DND-41 (cell line): ENCODE measurements around the gene ALDH2.
"Not testable (repeated sequence)": the region's sequence is repeated elsewhere in the genome, so short reads cannot be mapped to it uniquely, and the experiment has no call there.

Source experiments
- EZH2 ChIP-seq: IDR thresholded peaks from 3 replicates; pipeline ENCODE4 v1.6.1; 2012; ENCODE audit warnings: borderline replicate concordance, low read depth, mild to moderate bottlenecking, moderate library complexity, low read length, inconsistent platforms; ENCODE audit not compliant: severe bottlenecking
- TF ChIP-seq, protein P1 (sequence below): IDR thresholded peaks from 2 replicates; pipeline ENCODE4 v1.5.1; 2012; ENCODE audit warnings: borderline replicate concordance, low read length, moderate library complexity, mild to moderate bottlenecking; ENCODE audit not compliant: poor library complexity, severe bottlenecking; ENCODE audit errors: extremely low read depth

DNA sequence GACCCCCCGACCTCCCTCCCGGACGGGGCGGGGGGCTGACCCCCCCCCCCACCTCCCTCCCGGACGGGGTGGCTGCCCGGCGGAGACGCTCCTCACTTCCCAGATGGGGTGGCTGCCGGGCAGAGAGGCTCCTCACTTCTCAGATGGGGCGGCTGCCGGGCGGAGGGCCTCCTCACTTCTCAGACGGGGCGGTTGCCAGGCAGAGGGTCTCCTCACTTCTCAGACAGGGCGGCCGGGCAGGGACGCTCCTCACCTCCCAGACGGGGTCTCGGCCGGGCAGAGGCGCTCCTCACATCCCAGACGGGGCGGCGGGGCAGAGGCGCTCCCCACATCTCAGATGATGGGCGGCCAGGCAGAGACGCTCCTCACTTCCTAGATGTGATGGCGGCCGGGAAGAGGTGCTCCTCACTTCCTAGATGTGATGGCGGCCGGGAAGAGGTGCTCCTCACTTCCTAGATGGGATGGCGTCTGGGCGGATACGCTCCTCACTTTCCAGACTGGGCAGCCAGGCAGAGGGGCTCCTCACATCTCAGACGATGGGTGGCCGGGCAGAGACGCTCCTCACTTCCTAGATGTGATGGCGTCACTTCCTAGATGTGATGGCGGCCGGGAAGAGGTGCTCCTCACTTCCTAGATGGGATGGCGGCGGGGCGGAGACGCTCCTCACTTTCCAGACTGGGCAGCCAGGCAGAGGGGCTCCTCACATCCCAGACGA is 42.9 kb upstream of the ALDH2 start:
- TF ChIP-seq EZH2: not testable (repeated sequence)
- TF ChIP-seq, protein P1, sequence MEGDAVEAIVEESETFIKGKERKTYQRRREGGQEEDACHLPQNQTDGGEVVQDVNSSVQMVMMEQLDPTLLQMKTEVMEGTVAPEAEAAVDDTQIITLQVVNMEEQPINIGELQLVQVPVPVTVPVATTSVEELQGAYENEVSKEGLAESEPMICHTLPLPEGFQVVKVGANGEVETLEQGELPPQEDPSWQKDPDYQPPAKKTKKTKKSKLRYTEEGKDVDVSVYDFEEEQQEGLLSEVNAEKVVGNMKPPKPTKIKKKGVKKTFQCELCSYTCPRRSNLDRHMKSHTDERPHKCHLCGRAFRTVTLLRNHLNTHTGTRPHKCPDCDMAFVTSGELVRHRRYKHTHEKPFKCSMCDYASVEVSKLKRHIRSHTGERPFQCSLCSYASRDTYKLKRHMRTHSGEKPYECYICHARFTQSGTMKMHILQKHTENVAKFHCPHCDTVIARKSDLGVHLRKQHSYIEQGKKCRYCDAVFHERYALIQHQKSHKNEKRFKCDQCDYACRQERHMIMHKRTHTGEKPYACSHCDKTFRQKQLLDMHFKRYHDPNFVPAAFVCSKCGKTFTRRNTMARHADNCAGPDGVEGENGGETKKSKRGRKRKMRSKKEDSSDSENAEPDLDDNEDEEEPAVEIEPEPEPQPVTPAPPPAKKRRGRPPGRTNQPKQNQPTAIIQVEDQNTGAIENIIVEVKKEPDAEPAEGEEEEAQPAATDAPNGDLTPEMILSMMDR: not testable (repeated sequence)
